ENCODE measurements around the gene GRK5.
"Not testable (repeated sequence)": the region's sequence is repeated elsewhere in the genome, so short reads cannot be mapped to it uniquely, and the experiment has no call there.

GRK5 gene

GRCh38 chr10:119207366-119207666, at the start of gene GRK5:
TSS of gene GRK5 (plus strand) at chr10:119207571. CDS start at chr10:119207918, 347 bp downstream.
- DNase-seq: peak; percentile 74

- DNase-seq: no peak
These were observed 48.0 kb upstream of the GRK5 start for GRCh38 chr10:119159332-119159731.

- DNase-seq: no peak
These were observed 45.5 kb upstream of the GRK5 start for GRCh38 chr10:119161680-119162451.

GRCh38 chr10:119162452-119163092, 44.8 kb upstream of the GRK5 start:
- no peak for DNase-seq

- peak; percentile 34 for DNase-seq
These were observed 41.9 kb upstream of the GRK5 start, which contains the start of gene SFXN4 for GRCh38 chr10:119165171-119166117. TSS of gene SFXN4 (minus strand) at chr10:119165714. CDS start at chr10:119165647, 67 bp downstream.

GRCh38 chr10:119166118-119166500, 41.3 kb upstream of the GRK5 start:
- DNase-seq: no peak

- no peak for DNase-seq
These were observed 40.8 kb upstream of the GRK5 start for GRCh38 chr10:119166564-119166963.

GRCh38 chr10:119167041-119167440, 40.3 kb upstream of the GRK5 start:
- DNase-seq: no peak

GRCh38 chr10:119174109-119174508, 33.3 kb upstream of the GRK5 start:
- DNase-seq: no peak

- DNase-seq: no peak
These were observed 31.2 kb upstream of the GRK5 start for GRCh38 chr10:119176166-119176565.

GRCh38 chr10:119177708-119178371, 29.5 kb upstream of the GRK5 start:
- DNase-seq: no peak

GRCh38 chr10:119178372-119179119, 28.8 kb upstream of the GRK5 start, which contains the start of gene PRDX3:
TSS of gene PRDX3 (minus strand) at chr10:119178812. CDS start at chr10:119178790, 22 bp downstream.
- DNase-seq: peak; percentile 69

- not testable (repeated sequence) for DNase-seq
These were observed 26.4 kb upstream of the GRK5 start for GRCh38 chr10:119180850-119181400.

GRCh38 chr10:119183664-119184412, 23.5 kb upstream of the GRK5 start:
- no peak for DNase-seq

GRCh38 chr10:119189811-119190282, 17.5 kb upstream of the GRK5 start:
- DNase-seq: no peak

GRCh38 chr10:119190353-119190752, 17.0 kb upstream of the GRK5 start:
- DNase-seq: no peak

GRCh38 chr10:119190954-119191785, 16.2 kb upstream of the GRK5 start:
- no peak for DNase-seq

GRCh38 chr10:119191881-119192280, 15.5 kb upstream of the GRK5 start:
- DNase-seq: no peak

GRCh38 chr10:119197921-119198320, 9.4 kb upstream of the GRK5 start:
- no peak for DNase-seq

- no peak for DNase-seq
These were observed 8.9 kb upstream of the GRK5 start for GRCh38 chr10:119198438-119198837.

Data from COR-L47 (cell line).